H1 (cell line): Measurements from ENCODE around the gene MPST. TPM values are rescaled to one million over a fixed set of nuclear protein-coding genes. Genes with fewer than 3 reads are reported as not detected.
"Not testable (repeated sequence)": the region's sequence is repeated elsewhere in the genome, so short reads cannot be mapped to it uniquely, and the experiment has no call there.

Experiments used
- CTCF ChIA-PET: fragments of 300-600 bp; sonication (Branson Sonifier 250); formaldehyde crosslinking; loops from one replicate; lab custom pipeline; 2021; ENCODE audit not compliant: partially characterized antibody; lab: Charles Lee
- POLR2A ChIA-PET: fragments of 300-600 bp; sonication (Branson Sonifier 250); formaldehyde crosslinking; loops from one replicate; lab custom pipeline; 2021; ENCODE audit warnings: inconsistent platforms; ENCODE audit not compliant: partially characterized antibody; lab: Charles Lee
- DNase-seq, 2 experiments: peaks; one replicate each; pipeline versions ENCODE4 v3.0.0 to v3.0.0-alpha.2; 2010 to 2022; ENCODE audit warnings: low spot score in 2 of 2, low read depth in 1 of 2, mixed read lengths in 1 of 2
- FAIRE-seq: peaks from 2 replicates; lab custom pipeline; 2011; peaks lifted over from hg19 to GRCh38; lab: Jason Lieb, UNC
- H2AFZ ChIP-seq: 2 replicates; pipeline ENCODE4 v1.8.1; 2012; ENCODE audit warnings: low read length, inconsistent platforms
- H2AK5ac ChIP-seq: 2 replicates; pipeline ENCODE4 v1.6.1; 2013; ENCODE audit warnings: low read depth, low read length
- H2BK120ac ChIP-seq: replicated peaks from 2 replicates; pipeline ENCODE3; 2013; ENCODE audit warnings: low read depth, low read length, inconsistent platforms
- H2BK12ac ChIP-seq: 2 replicates; pipeline ENCODE4 v1.6.1; 2013; ENCODE audit warnings: low read depth, low read length
- H2BK15ac ChIP-seq: 2 replicates; pipeline ENCODE4 v1.6.1; 2013; ENCODE audit warnings: low read length
- H2BK20ac ChIP-seq: 2 replicates; pipeline ENCODE4 v1.6.1; 2013; ENCODE audit warnings: low read length
- H2BK5ac ChIP-seq: 2 replicates; pipeline ENCODE4 v1.6.1; 2013; ENCODE audit warnings: low read depth, low read length
- H3K14ac ChIP-seq: 2 replicates; pipeline ENCODE4 v1.6.1; 2013; ENCODE audit warnings: inconsistent platforms; ENCODE audit not compliant: insufficient read length
- H3K18ac ChIP-seq: 2 replicates; pipeline ENCODE4 v1.6.1; 2013; ENCODE audit warnings: low read length; ENCODE audit errors: extremely low read depth
- H3K23ac ChIP-seq: 2 replicates; pipeline ENCODE4 v1.6.1; 2013; ENCODE audit warnings: inconsistent platforms; ENCODE audit not compliant: insufficient read length
- H3K23me2 ChIP-seq: 2 replicates; pipeline ENCODE4 v1.6.1; 2013; ENCODE audit warnings: low read depth, low read length
- H3K27ac ChIP-seq: 2 replicates; pipeline ENCODE4 v1.6.1; 2011; ENCODE audit warnings: low read depth, low read length, inconsistent platforms
- H3K27me3 ChIP-seq, 4 experiments: replicated peaks in 1 of 4; 1 replicate in 1 of 4; 2 replicates in 3 of 4; pipeline versions ENCODE4 v1.6.1 to v1.8.1; 2011 to 2013; ENCODE audit warnings: low read length in 3 of 4, mild to moderate bottlenecking in 3 of 4, inconsistent platforms in 2 of 4, mixed read lengths in 2 of 4, moderate library complexity in 1 of 4; ENCODE audit not compliant: control insufficient read depth in 3 of 4, insufficient read depth in 3 of 4; ENCODE audit errors: extremely low read depth in 1 of 4
- H3K36me3 ChIP-seq, 4 experiments: 2 replicates each; pipeline versions ENCODE4 v1.6.1 to v1.8.1; 2011 to 2013; ENCODE audit warnings: mild to moderate bottlenecking in 4 of 4, low read length in 3 of 4, moderate library complexity in 2 of 4, control low read depth in 1 of 4, inconsistent platforms in 1 of 4; ENCODE audit not compliant: insufficient read depth in 4 of 4, control insufficient read depth in 2 of 4
- H3K4ac ChIP-seq: replicated peaks from 2 replicates; pipeline ENCODE3; 2013; ENCODE audit warnings: low read length, low read depth, mixed read lengths, inconsistent platforms; ENCODE audit not compliant: insufficient read length
- H3K4me1 ChIP-seq, 4 experiments: replicated peaks in 1 of 4; 1 replicate in 1 of 4; 2 replicates in 3 of 4; pipeline versions ENCODE4 v1.6.1 to v1.8.1; 2011 to 2013; ENCODE audit warnings: low read length in 3 of 4, inconsistent platforms in 2 of 4, mixed read lengths in 1 of 4; ENCODE audit not compliant: insufficient read depth in 4 of 4, control insufficient read depth in 3 of 4
- H3K4me2 ChIP-seq, 2 experiments: 2 replicates each; pipeline versions ENCODE4 v1.6.1 to v1.8.1; 2011 to 2013; ENCODE audit warnings: low read depth in 2 of 2, low read length in 2 of 2, control low read depth in 1 of 2, inconsistent platforms in 1 of 2, mild to moderate bottlenecking in 1 of 2; ENCODE audit not compliant: insufficient read depth in 1 of 2
- H3K4me3 ChIP-seq, 4 experiments: fragments of 200-600, 300-600 bp in 1 of 4; sonication (generic), shearing (Covaris generic), sonication (Bioruptor Twin) in 1 of 4; 2 replicates each; pipeline versions ENCODE4 v1.5.1 to v1.8.1; 2011 to 2016; ENCODE audit warnings: low read length in 4 of 4, low read depth in 3 of 4, control low read depth in 2 of 4, inconsistent platforms in 2 of 4, mild to moderate bottlenecking in 2 of 4, mixed read lengths in 1 of 4, moderate library complexity in 1 of 4; ENCODE audit not compliant: insufficient read depth in 2 of 4; ENCODE audit errors: extremely low read depth in 1 of 4
- H3K56ac ChIP-seq: replicated peaks from 2 replicates; pipeline ENCODE3; 2013; ENCODE audit warnings: low read depth, mild to moderate bottlenecking, mixed read lengths, low read length, inconsistent platforms; ENCODE audit not compliant: insufficient read length
- H3K79me1 ChIP-seq: 2 replicates; pipeline ENCODE4 v1.6.1; 2013; ENCODE audit warnings: low read depth, low read length, control low read depth
- H3K79me2 ChIP-seq, 2 experiments: 2 replicates each; pipeline versions ENCODE4 v1.6.1 to v1.8.1; 2012 to 2013; ENCODE audit warnings: low read length in 2 of 2, mild to moderate bottlenecking in 2 of 2, inconsistent platforms in 1 of 2; ENCODE audit not compliant: insufficient read depth in 2 of 2, control insufficient read depth in 1 of 2
- H3K9ac ChIP-seq, 4 experiments: replicated peaks in 1 of 4; 1 replicate in 1 of 4; 2 replicates in 3 of 4; pipeline versions ENCODE4 v1.6.1 to v1.8.1; 2011 to 2013; ENCODE audit warnings: low read depth in 3 of 4, low read length in 3 of 4, control low read depth in 2 of 4, mild to moderate bottlenecking in 2 of 4, moderate library complexity in 2 of 4, inconsistent platforms in 1 of 4; ENCODE audit errors: extremely low read depth in 1 of 4
- H3K9me3 ChIP-seq, 2 experiments: 2 replicates each; pipeline versions ENCODE4 v1.6.1 to v1.8.1; 2012 to 2013; ENCODE audit warnings: mild to moderate bottlenecking in 2 of 2, moderate library complexity in 2 of 2, control low read depth in 1 of 2, inconsistent platforms in 1 of 2, low read depth in 1 of 2, low read length in 1 of 2, mixed read lengths in 1 of 2; ENCODE audit not compliant: insufficient read depth in 2 of 2
- H4K20me1 ChIP-seq, 2 experiments: replicated peaks in 1 of 2; 2 replicates each; pipeline versions ENCODE3 to v1.8.1; 2011 to 2013; ENCODE audit warnings: inconsistent platforms in 2 of 2, low read length in 2 of 2, mild to moderate bottlenecking in 1 of 2; ENCODE audit not compliant: insufficient read depth in 2 of 2, control insufficient read depth in 1 of 2
- H4K5ac ChIP-seq: 2 replicates; pipeline ENCODE4 v1.6.1; 2013; ENCODE audit warnings: low read length, low read depth, mixed read lengths, inconsistent platforms; ENCODE audit not compliant: insufficient read length
- H4K8ac ChIP-seq: 2 replicates; pipeline ENCODE4 v1.8.0; 2013; ENCODE audit warnings: mild to moderate bottlenecking, moderate library complexity, low read length, inconsistent platforms; ENCODE audit not compliant: insufficient read depth; ENCODE audit errors: extremely low read depth
- H4K91ac ChIP-seq: replicated peaks from 2 replicates; pipeline ENCODE3; 2013; ENCODE audit warnings: low read length, mixed read lengths, inconsistent platforms; ENCODE audit not compliant: insufficient read length
- WGBS, 2 experiments: shearing (Covaris generic) in 1 of 2; methylation state at CpG; one replicate each; pipeline versions ENCODE4 v1.1.6 to v1.1.7; 2013 to 2015; ENCODE audit warnings: low lambda C conversion rate in 2 of 2, mixed read lengths in 2 of 2, inconsistent platforms in 1 of 2, low coverage in 1 of 2, missing lambda C conversion rate in 1 of 2; ENCODE audit not compliant: insufficient replicate concordance in 2 of 2, insufficient coverage in 1 of 2, insufficient read length in 1 of 2; ENCODE audit errors: extremely low coverage in 1 of 2, missing lambda C conversion rate in 1 of 2; 5-methylcytosine and 5-hydroxymethylcytosine counted together
- polyA plus RNA-seq, 7 experiments: library from polyadenylated mRNA; depleted of rRNA in 3 of 7; stranded (reverse) in 5 of 7; unstranded in 2 of 7; fragments of >200 nt in 5 of 7; fragments of 200-250 nt in 2 of 7; gene quantifications; 1 replicate in 5 of 7; 2 replicates in 1 of 7; 4 replicates in 1 of 7; pipeline versions ENCODE4 v1.2.1 to v1.2.3, GENCODE V29; 2011 to 2013; ENCODE audit warnings: missing spikeins in 2 of 7, mixed read lengths in 2 of 7
- total RNA-seq: library from RNA; stranded (reverse); fragmentation: NEBNext Ultra II Directional; extraction: Animal tissue kit (Norgen Biotek cat#: 25700); gene quantifications from 2 replicates; pipeline ENCODE4 v1.2.1, GENCODE V29; 2021

Gene MPST
- total and polyA plus RNA-seq, 2 of the 8 experiments (the other 6 are each of a cell fraction or from before 2014, with no cell fraction given) = 86.0 to 124 TPM

DNA sequence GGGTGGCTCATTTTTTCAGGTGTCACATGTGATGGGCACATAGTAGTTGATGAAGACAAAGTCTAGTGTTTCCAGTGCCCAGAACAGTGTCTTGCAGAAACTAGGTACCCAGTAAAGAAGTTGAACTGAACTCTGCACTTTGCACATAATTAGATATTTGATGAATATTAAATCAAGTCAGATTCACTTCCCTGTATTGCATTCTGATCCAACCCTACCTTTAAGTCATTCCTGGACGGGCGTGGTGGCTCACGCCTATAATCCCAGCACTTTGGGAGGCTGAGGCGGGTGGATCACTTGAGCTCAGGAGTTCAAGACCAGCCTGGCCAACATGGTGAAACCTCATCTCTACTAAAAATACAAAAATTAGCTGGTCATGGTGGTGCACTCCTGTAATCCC, 30.5 kb upstream of the MPST start:
- H2BK20ac ChIP-seq, H4K5ac ChIP-seq, H3K36me3 ChIP-seq, FAIRE-seq, H3K23me2 ChIP-seq, H3K79me1 ChIP-seq, H3K56ac ChIP-seq, H4K20me1 ChIP-seq, H3K27ac ChIP-seq, H3K27me3 ChIP-seq, H2AFZ ChIP-seq, H3K9ac ChIP-seq, DNase-seq, H2BK12ac ChIP-seq, H4K91ac ChIP-seq, H3K18ac ChIP-seq, H3K4me1 ChIP-seq, POLR2A ChIA-PET, H3K79me2 ChIP-seq, H3K14ac ChIP-seq, H3K4me3 ChIP-seq, H2AK5ac ChIP-seq, H2BK120ac ChIP-seq, H4K8ac ChIP-seq, H3K4ac ChIP-seq, H3K4me2 ChIP-seq, H3K23ac ChIP-seq, H2BK5ac ChIP-seq, H2BK15ac ChIP-seq: not testable (repeated sequence)
- 95% methylated on average over 4 of the region's 4 CpGs; no CpG with 5 or more reads in 1 of the 2 experiments for WGBS, 2 experiments
- peaks cover 9 to 16% of the 10 kb centered on the region in 2 experiments for H3K9me3 ChIP-seq
- CTCF ChIA-PET = interaction anchor here (0.7 to 2.8 kb wide), 9 partner anchors 9 to 126 kb away, joined by 3 to 26 read pairs (median 3); no protein-coding TSS in a partner anchor
